Measurements from ENCODE around the gene CCDC144A.
"Not testable (repeated sequence)": the region's sequence is repeated elsewhere in the genome, so short reads cannot be mapped to it uniquely, and the experiment has no call there.

CCDC144A gene

GRCh38 chr17:16757520-16757919, 67.5 kb downstream of the CCDC144A start:
- DNase-seq (ENCODE audit: low spot score): not testable (repeated sequence)

DNA sequence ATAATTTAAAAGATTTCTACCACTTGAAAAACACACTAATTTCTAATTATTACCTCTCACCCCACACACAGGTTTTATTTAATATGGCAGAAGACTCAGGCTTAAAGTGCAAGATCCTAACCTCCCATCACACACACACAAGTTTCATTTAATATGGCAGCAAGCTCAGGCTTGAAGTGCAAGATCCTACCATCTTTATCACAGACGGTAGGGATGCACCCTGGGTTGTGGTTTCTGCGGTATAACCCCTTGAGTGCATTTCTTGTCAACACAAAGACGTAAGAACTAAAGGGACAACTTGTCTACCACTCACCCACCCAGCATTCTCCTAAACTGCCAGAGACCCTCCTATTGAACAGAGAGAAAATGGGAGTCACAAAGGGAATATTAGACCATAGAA, 68.1 kb downstream of the CCDC144A start:
- DNase-seq (ENCODE audit: low spot score): not testable (repeated sequence)

GRCh38 chr17:16768290-16769175, 78.5 kb downstream of the CCDC144A start:
- not testable (repeated sequence) for DNase-seq (ENCODE audit: low spot score)

DNA sequence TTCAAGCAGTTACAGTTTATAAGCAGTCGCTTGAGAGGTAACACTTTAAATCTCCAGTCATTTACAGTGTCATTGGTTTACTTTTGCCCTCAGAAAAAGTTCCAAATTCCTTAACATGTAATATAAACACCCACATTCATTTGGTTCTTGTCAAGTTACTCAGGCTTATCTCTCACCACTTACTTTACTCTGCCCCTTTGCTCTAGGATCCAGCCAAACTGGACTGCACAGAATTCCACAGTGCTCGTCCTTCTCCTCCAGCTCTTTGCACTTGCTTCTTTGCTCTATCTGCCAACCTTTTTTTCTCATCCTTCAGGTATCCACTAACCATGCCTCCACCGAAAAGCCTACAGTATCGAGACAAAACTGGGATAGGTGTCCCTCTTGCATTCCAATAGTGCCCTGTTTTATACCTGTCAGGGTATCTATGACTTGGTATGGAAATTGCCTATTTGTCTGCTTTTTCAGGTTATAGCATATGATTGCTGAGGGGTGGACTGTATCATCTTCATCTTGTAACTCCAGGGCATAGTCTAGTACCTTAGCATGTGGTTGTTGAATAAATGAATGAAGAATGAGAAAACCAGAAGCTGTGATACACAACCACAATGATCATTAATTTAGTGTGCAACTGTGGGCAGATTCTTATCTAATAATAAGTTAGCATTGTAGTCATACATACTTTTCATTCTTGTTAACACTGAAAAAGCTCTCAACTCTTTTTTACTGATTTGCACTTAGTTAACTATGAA, 82.5 kb downstream of the CCDC144A start:
- DNase-seq (ENCODE audit: low spot score): not testable (repeated sequence)

GRCh38 chr17:16773146-16773522, 83.1 kb downstream of the CCDC144A start:
- not testable (repeated sequence) for DNase-seq (ENCODE audit: low spot score)

GRCh38 chr17:16787851-16788250, 97.8 kb downstream of the CCDC144A start:
- DNase-seq (ENCODE audit: low spot score): not testable (repeated sequence)

- DNase-seq (ENCODE audit: low spot score): not testable (repeated sequence)
Observed at GRCh38 chr17:16788889-16789536, 99.0 kb downstream of the CCDC144A start.

DNA sequence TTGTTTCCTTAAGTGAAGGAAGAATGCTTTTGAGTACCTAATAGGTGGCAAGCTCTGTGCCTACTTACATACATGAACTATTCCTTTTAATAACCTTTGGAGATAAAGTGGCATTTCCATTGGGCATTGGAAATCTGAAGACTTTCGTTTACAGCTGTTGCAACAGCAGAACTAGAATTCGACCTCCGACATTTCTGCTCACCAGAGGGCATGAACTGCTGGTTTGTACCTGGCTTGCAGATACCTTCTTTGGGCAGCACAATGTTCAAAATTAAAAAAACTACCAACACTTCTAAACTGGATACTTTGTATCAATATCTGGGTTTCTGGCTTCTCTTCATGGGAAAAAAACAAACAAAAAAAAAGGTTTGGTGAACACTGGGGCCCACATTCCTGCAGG, 99.6 kb downstream of the CCDC144A start:
- DNase-seq (ENCODE audit: low spot score): not testable (repeated sequence)

DNA sequence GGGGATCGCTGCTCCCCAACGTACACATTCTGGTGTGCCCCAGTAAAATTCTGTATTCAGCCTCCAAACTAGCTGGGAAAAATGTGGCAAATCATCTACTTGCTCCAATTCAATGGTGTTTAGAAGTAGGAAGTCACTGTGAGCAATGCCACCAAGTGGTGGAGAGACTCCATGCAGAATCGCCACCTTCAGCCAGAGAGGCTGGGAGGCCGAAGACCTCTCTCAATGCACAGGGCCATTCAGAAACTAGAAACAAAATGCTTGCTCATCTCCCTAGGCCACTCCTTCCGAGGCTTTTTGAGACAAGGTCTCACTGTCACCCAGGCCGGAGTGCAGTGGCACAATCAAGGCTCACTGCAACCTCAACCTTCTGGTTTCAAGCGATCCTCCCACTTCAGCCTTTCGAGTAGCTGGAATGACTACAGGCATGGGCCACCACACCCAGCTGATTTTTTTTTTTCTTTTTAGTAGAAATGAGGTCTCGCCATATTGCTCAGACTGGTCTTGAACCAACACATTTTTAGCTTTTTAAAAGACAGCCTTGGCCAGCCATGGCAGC, 100.4 kb downstream of the CCDC144A start:
- not testable (repeated sequence) for DNase-seq (ENCODE audit: low spot score)

DNA sequence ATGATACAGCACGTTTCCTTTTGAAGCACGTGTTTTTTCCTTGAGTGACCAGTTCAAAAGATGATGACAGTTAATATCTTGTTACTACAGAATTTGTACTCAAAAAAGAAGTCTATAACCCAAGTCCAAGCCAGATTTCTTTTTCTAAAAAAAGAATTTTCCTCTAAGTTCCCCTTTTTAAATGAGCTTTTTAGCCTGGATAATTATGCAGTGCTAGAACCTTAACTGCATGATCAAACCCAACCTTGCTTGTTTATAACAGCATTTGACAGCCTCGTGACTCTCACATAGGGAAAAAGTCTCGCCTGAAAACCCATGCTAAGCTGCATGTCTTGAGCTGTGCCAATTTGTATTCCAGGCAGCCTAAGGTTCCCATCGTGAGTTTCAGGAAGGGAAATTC, 104.2 kb downstream of the CCDC144A start:
- DNase-seq (ENCODE audit: low spot score): peak; percentile 8

DNA sequence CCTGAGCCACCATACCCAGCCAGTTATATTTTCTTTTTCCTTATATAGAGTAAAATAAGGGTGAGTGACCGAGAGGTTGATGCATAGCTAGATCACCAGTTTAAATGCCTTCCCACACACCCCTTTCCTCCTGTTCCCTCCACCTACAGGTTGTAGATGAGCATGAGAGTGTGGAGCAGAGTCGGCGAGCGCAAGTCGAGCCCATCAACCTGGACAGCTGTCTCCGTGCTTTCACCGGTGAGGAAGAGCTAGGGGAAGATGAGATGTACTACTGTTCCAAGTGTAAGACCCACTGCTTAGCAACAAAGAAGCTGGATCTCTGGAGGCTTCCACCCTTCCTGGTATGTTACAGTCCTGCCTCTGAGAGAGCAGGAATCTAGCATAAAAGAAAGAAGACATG, 105.9 kb downstream of the CCDC144A start:
- DNase-seq (ENCODE audit: low spot score): not testable (repeated sequence)

DNA sequence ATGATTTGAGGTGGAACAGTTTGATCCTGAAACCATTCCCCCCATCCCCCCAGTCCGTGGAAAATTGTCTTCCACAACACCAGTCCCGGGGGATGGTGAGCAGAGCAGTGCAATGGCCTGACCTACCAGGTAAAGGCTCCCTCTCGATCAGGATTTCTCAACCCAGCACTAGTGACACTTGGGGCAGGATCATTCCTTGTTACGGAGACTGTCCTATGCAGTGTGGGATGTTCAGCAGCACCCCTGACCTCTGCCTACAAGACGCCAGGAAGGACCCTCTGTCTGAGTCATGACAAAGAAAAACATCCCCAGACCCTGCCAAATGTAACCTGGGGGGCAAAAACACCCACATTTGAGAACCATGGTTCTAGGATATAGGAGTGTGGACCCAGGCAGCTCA, 114.8 kb downstream of the CCDC144A start:
- DNase-seq (ENCODE audit: low spot score): not testable (repeated sequence)

- DNase-seq (ENCODE audit: low spot score): not testable (repeated sequence)
Observed at GRCh38 chr17:16806599-16806998, 116.6 kb downstream of the CCDC144A start.

DNA sequence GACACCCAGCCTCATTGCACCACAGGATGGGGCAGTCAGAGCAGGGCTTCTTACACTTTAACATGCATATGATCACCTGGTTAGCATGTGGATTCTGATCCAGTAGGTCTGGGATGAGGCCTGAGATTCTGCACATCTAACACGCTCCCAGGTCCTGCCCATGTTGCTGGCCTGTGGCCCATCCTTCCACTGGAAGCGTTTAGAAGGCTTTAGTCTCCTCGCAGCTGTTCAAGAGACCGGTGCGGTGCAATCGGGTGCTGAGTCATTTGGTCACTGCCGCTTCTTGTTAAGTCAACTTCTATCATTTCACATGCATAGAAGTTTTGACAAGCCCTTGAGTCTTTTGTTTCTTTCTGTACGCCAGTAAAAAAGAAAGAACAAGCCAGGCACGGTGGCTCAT, 117.6 kb downstream of the CCDC144A start:
- not testable (repeated sequence) for DNase-seq (ENCODE audit: low spot score)

GRCh38 chr17:16810236-16810635, 120.2 kb downstream of the CCDC144A start:
- not testable (repeated sequence) for DNase-seq (ENCODE audit: low spot score)

DNA sequence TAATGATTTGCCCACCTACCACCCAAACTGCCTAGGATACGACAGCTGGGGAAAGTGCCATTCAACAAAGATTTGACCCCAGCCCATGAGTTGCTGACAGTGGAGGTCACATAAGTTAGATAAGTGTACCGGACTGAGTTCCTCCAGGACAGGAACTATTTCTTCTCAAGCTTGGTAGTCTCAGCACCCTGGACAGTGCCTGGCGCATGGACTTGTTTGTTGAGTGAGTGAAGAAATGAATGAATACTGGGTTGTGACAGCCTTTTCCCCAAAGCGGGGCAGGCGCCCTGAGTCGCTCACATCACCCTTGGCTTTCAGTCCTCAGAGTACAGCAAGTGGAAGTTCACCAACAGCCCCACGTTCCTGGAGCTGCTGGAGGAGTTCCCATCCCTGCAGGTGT, 122.1 kb downstream of the CCDC144A start:
- peak; percentile 34 for DNase-seq (ENCODE audit: low spot score)

GRCh38 chr17:16814439-16814838, 124.4 kb downstream of the CCDC144A start:
- no peak for DNase-seq (ENCODE audit: low spot score)

- DNase-seq (ENCODE audit: low spot score): no peak
Observed at GRCh38 chr17:16817201-16817600, 127.2 kb downstream of the CCDC144A start.

GRCh38 chr17:16817940-16818339, 127.9 kb downstream of the CCDC144A start:
- not testable (repeated sequence) for DNase-seq (ENCODE audit: low spot score)

DNA sequence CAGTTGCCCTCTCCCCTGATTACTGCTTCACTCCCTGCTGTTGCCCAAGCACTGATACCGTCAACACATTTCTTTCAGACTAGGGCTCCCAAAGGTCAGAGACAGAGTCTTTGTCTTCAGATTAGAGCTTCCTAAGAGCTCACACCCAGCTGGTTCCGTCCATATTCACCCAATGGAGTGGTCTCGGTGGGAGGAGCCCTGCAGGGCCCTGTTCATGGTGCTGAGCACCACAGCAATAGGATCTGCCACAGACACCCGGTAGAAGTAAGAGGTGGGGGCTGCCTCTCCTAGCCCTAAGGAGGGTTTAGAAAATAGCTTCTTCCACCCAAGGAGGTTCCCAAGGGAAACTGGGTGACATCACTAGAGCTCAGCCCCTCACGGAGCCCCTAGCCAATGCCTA, 128.3 kb downstream of the CCDC144A start:
- DNase-seq (ENCODE audit: low spot score): no peak

- DNase-seq (ENCODE audit: low spot score): no peak
Observed at GRCh38 chr17:16818821-16819683, 129.0 kb downstream of the CCDC144A start.
